HepG2 (cell line): ENCODE results near the gene TUFM. TPM values are rescaled to one million over a fixed set of nuclear protein-coding genes. Genes with fewer than 3 reads are reported as not detected.

Source experiments
- ELF4 ChIP-seq: sonication (generic); formaldehyde crosslinking; IDR thresholded peaks from 2 replicates; pipeline ENCODE4 v1.5.0; 2020; ENCODE audit warnings: missing genetic modification reagents, mild to moderate bottlenecking, moderate library complexity, borderline replicate concordance
- GPN1 ChIP-seq: sonication (generic); formaldehyde crosslinking; IDR thresholded peaks from 2 replicates; pipeline ENCODE4 v1.5.1; 2020; ENCODE audit warnings: missing genetic modification reagents, borderline replicate concordance
- HES4 ChIP-seq: sonication (generic); formaldehyde crosslinking; IDR thresholded peaks from 2 replicates; pipeline ENCODE4 v1.9.0; 2021; ENCODE audit warnings: mild to moderate bottlenecking, missing genetic modification reagents, borderline replicate concordance
- HHEX ChIP-seq: IDR thresholded peaks from 2 replicates; pipeline ENCODE4 v1.6.1; 2016; ENCODE audit warnings: control low read depth
- HNRNPUL1 ChIP-seq: fragments of 200-400 bp; formaldehyde crosslinking; IDR thresholded peaks from 2 replicates; pipeline ENCODE4 v1.6.1; 2017; ENCODE audit warnings: low read depth, mild to moderate bottlenecking, low read length, moderate library complexity
- HOXA9 ChIP-seq: sonication (generic); formaldehyde crosslinking; IDR thresholded peaks from 2 replicates; pipeline ENCODE4 v1.8.1; 2022; ENCODE audit warnings: missing genetic modification reagents, mild to moderate bottlenecking, moderate library complexity, borderline replicate concordance
- NR2F6 ChIP-seq, 2 experiments: IDR thresholded peaks; 2 replicates each; pipeline ENCODE4 v1.6.1; 2016; ENCODE audit warnings: antibody characterized with exemption in 1 of 2, mild to moderate bottlenecking in 1 of 2
- POLR2AphosphoS5 ChIP-seq: IDR thresholded peaks from 2 replicates; pipeline ENCODE4 v1.6.1; 2012; ENCODE audit warnings: low read depth, low read length
- PRDM10 ChIP-seq: sonication (generic); formaldehyde crosslinking; IDR thresholded peaks from 2 replicates; pipeline ENCODE4 v1.4.0; 2020; ENCODE audit warnings: low read depth, missing genetic modification reagents
- TFAP4 ChIP-seq: sonication (generic); IDR thresholded peaks from 2 replicates; pipeline ENCODE4 v1.6.1; 2016; ENCODE audit warnings: low read depth, borderline replicate concordance
- XBP1 ChIP-seq: sonication (generic); formaldehyde crosslinking; IDR thresholded peaks from 2 replicates; pipeline ENCODE4 v1.5.0; 2020; ENCODE audit warnings: missing genetic modification reagents
- ZBTB26 ChIP-seq: IDR thresholded peaks from 2 replicates; pipeline ENCODE4 v1.6.1; 2016; ENCODE audit warnings: missing compliant biosample characterization, missing genetic modification reagents, borderline replicate concordance
- ZNF326 ChIP-seq: sonication (generic); formaldehyde crosslinking; IDR thresholded peaks from 2 replicates; pipeline ENCODE4 v1.4.0; 2020; ENCODE audit warnings: missing genetic modification reagents, borderline replicate concordance
- ZNF562 ChIP-seq: sonication (generic); formaldehyde crosslinking; IDR thresholded peaks from 2 replicates; pipeline ENCODE4 v1.8.0; 2022; ENCODE audit warnings: missing genetic modification reagents, borderline replicate concordance
- ZNF644 ChIP-seq: IDR thresholded peaks from 2 replicates; pipeline ENCODE4 v1.6.1; 2016; ENCODE audit warnings: low read depth
- polyA plus RNA-seq, 8 experiments: library from polyadenylated mRNA; depleted of rRNA in 3 of 8; stranded (reverse) in 7 of 8; unstranded in 1 of 8; fragments of >200 nt; fragmentation: Illumina TruSeq in 4 of 8; extraction: Trizol in 4 of 8; gene quantifications; 2 replicates each; pipeline versions ENCODE4 v1.2.1 to v1.2.3, GENCODE V29; 2011 to 2016; ENCODE audit warnings: low read depth in 4 of 8, missing spikeins in 1 of 8, mixed read lengths in 1 of 8; ENCODE audit not compliant: insufficient read depth in 1 of 8
- total RNA-seq, 5 experiments: library from RNA; depleted of rRNA; stranded (reverse); fragments of >200 nt; fragmentation: Illumina TruSeq; extraction: Trizol; gene quantifications; 2 replicates each; pipeline ENCODE4 v1.2.3, GENCODE V29; 2016; ENCODE audit warnings: low read depth in 1 of 5
- TF ChIP-seq, protein P1 (sequence below): sonication (generic); formaldehyde crosslinking; IDR thresholded peaks from 2 replicates; pipeline ENCODE4 v1.4.0; 2020; ENCODE audit warnings: missing genetic modification reagents
- TF ChIP-seq, protein P2 (sequence below), 2 experiments: IDR thresholded peaks; 2 replicates each; pipeline ENCODE4 v1.6.1; 2011 to 2012; ENCODE audit warnings: low read length in 2 of 2, borderline replicate concordance in 1 of 2, low read depth in 1 of 2, mild to moderate bottlenecking in 1 of 2, moderate library complexity in 1 of 2

The TUFM gene
- total and polyA plus RNA-seq, 2 of the 13 experiments (the other 11 are each of a cell fraction or from before 2014, with no cell fraction given) = 206 to 298 TPM

DNA sequence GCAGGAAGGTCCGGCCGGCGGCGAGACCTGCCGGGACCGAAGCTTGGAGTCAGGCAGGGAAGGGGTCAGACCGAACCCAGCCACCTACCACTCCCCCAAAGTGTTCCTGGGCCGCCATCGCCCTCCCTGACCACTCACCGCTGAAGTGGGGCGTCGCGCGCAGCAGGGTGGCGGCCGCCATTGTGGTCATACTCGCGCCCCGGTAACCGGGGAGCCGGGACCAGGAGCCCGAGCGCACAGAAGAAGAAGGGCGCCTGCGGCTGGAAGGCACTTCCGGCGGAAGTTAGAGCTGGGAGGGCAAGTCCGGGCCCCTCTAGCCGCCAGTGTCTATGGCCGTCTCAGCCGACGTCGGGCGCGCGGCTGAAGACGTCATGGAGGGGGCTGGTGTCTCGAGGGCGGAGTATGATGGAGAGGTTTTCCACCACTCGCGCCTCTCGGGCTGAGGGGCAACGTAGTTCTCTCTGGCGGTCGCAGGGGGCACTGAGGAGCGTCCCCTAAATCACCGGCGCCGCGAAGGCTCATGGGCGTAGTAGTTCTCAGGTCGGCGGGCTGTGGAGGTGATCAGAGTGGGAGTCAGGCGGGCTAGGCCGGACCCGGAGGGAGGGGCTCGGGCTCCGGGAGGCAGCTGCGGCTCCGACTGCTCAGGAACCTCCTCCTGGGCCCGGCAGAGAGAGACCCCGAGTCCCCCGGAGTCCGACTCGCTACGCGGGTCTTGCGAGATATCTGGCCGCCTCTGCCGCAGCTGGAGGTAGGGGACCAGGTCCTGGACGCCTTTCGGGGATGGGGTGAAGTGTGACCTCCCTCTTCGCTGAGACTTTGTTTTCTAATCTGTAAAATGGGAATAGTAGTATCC lies at the start of gene TUFM (continued):
- TF ChIP-seq TFAP4 = peak; percentile 46
- TF ChIP-seq, protein P1, sequence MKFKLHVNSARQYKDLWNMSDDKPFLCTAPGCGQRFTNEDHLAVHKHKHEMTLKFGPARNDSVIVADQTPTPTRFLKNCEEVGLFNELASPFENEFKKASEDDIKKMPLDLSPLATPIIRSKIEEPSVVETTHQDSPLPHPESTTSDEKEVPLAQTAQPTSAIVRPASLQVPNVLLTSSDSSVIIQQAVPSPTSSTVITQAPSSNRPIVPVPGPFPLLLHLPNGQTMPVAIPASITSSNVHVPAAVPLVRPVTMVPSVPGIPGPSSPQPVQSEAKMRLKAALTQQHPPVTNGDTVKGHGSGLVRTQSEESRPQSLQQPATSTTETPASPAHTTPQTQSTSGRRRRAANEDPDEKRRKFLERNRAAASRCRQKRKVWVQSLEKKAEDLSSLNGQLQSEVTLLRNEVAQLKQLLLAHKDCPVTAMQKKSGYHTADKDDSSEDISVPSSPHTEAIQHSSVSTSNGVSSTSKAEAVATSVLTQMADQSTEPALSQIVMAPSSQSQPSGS (CRISPR knock-in tag) = peak; percentile 98
- TF ChIP-seq HOXA9 (CRISPR knock-in tag) = no peak
- no peak; the same call in 1 of the 2 replicates for TF ChIP-seq XBP1 (CRISPR knock-in tag)
- no peak; the same call in 1 of the 2 replicates for TF ChIP-seq ZBTB26 (CRISPR knock-in tag)
- TF ChIP-seq ZNF562 (CRISPR knock-in tag) = no peak
- TF ChIP-seq, protein P2, sequence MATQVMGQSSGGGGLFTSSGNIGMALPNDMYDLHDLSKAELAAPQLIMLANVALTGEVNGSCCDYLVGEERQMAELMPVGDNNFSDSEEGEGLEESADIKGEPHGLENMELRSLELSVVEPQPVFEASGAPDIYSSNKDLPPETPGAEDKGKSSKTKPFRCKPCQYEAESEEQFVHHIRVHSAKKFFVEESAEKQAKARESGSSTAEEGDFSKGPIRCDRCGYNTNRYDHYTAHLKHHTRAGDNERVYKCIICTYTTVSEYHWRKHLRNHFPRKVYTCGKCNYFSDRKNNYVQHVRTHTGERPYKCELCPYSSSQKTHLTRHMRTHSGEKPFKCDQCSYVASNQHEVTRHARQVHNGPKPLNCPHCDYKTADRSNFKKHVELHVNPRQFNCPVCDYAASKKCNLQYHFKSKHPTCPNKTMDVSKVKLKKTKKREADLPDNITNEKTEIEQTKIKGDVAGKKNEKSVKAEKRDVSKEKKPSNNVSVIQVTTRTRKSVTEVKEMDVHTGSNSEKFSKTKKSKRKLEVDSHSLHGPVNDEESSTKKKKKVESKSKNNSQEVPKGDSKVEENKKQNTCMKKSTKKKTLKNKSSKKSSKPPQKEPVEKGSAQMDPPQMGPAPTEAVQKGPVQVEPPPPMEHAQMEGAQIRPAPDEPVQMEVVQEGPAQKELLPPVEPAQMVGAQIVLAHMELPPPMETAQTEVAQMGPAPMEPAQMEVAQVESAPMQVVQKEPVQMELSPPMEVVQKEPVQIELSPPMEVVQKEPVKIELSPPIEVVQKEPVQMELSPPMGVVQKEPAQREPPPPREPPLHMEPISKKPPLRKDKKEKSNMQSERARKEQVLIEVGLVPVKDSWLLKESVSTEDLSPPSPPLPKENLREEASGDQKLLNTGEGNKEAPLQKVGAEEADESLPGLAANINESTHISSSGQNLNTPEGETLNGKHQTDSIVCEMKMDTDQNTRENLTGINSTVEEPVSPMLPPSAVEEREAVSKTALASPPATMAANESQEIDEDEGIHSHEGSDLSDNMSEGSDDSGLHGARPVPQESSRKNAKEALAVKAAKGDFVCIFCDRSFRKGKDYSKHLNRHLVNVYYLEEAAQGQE (IDR thresholded peaks at IDR 0.05; ENCODE audit: borderline replicate concordance in 1 of 2, low read depth in 1 of 2, low read length in 2 of 2) = no peak; a peak in 1 of 4 replicates
- TF ChIP-seq HHEX = no peak
- peak; percentile 80; the same call in 1 of the 2 replicates for TF ChIP-seq ELF4 (CRISPR knock-in tag)
- no peak for TF ChIP-seq ZNF644 (CRISPR knock-in tag)
- TF ChIP-seq GPN1 (CRISPR knock-in tag) = no peak
- peak; percentile 84; the same call in 1 of the 2 replicates for TF ChIP-seq PRDM10 (CRISPR knock-in tag)
- TF ChIP-seq HNRNPUL1 = peak; percentile 68
- TF ChIP-seq ZNF326 (CRISPR knock-in tag) = no peak
- peak; percentile 44; the same call in 1 of the 2 replicates for TF ChIP-seq NR2F6 (IDR thresholded peaks at IDR 0.05)
- peak; percentile 57 for TF ChIP-seq NR2F6 (CRISPR knock-in tag; IDR thresholded peaks at IDR 0.05)
- TF ChIP-seq POLR2AphosphoS5 = peak; percentile 82
- peak; percentile 67; the same call in 1 of the 2 replicates for TF ChIP-seq HES4 (CRISPR knock-in tag)
